AML-193 (cell line): ENCODE results near the gene CACNB4.
A peak's percentile ranks its signal among the peaks of the same experiment; 100 is the strongest.

Experiments used
- DNase-seq, 2 experiments: peaks; one replicate each; lab custom pipeline; 2025; lab: John Stamatoyannopoulos, UW

Gene CACNB4

GRCh38 chr2:151852260-151853069 lies 246.4 kb downstream of the CACNB4 start:
- DNase-seq, result no peak

GRCh38 chr2:151851761-151852160 lies 247.1 kb downstream of the CACNB4 start:
- no peak for DNase-seq

GRCh38 chr2:151849413-151850010 lies 249.3 kb downstream of the CACNB4 start:
- no peak for DNase-seq

GRCh38 chr2:151845884-151846283 lies 253.0 kb downstream of the CACNB4 start:
- no peak for DNase-seq

- no peak for DNase-seq
Observed at GRCh38 chr2:151845481-151845880, 253.4 kb downstream of the CACNB4 start.

- no peak for DNase-seq
Observed at GRCh38 chr2:151844211-151844896, 254.5 kb downstream of the CACNB4 start.

- no peak for DNase-seq
Observed at GRCh38 chr2:151843691-151844061, 255.2 kb downstream of the CACNB4 start.

- no peak for DNase-seq
Observed at GRCh38 chr2:151842830-151843690, 255.8 kb downstream of the CACNB4 start.

- no peak for DNase-seq
Observed at GRCh38 chr2:151841047-151841424, 257.8 kb downstream of the CACNB4 start.

- DNase-seq, result no peak
Observed at GRCh38 chr2:151840216-151841046, 258.4 kb downstream of the CACNB4 start.

GRCh38 chr2:151837926-151838325 lies 260.9 kb downstream of the CACNB4 start:
- DNase-seq, result no peak

GRCh38 chr2:151833984-151834383 lies 264.9 kb downstream of the CACNB4 start:
- peak; percentile 58 to 67 for DNase-seq

- no peak for DNase-seq
Observed at GRCh38 chr2:151830961-151831360, 267.9 kb downstream of the CACNB4 start.

- DNase-seq, result no peak
Observed at GRCh38 chr2:151828890-151829324, 269.9 kb downstream of the CACNB4 start.

- peak; percentile 76 to 85 for DNase-seq
Observed at GRCh38 chr2:151828143-151828889, 270.5 kb downstream of the CACNB4 start, which contains the start of gene ARL5A. TSS of gene ARL5A (minus strand) at chr2:151828421. CDS start at chr2:151828176, 245 bp downstream.

- DNase-seq, result no peak
Observed at GRCh38 chr2:151827564-151828142, 271.2 kb downstream of the CACNB4 start.

GRCh38 chr2:151826737-151827157 lies 272.1 kb downstream of the CACNB4 start:
- DNase-seq, result peak; percentile 25 to 37

GRCh38 chr2:151824886-151825285 lies 274.0 kb downstream of the CACNB4 start:
- DNase-seq, result no peak

- no peak for DNase-seq
Observed at GRCh38 chr2:151823651-151824050, 275.2 kb downstream of the CACNB4 start.

- DNase-seq, result no peak
Observed at GRCh38 chr2:151819920-151820319, 278.9 kb downstream of the CACNB4 start.
